ENCODE data around the gene PAIP1.

PAIP1 gene

GRCh38 chr5:43483298-43484105, 73.4 kb downstream of the PAIP1 start, which contains the start of gene TMEM267:
Gene TMEM267 (minus strand): TSS chr5:43483865. CDS start chr5:43453969, 29,896 bp downstream.
- DNase-seq (ENCODE audit: low read depth): peak; percentile 96
- TF ChIP-seq CTCF (IDR thresholded peaks at IDR 0.05; ENCODE audit: insufficient read depth, low read depth, low read length, missing control alignments): no peak
- peak within 1 kb of the TSS; percentile 83 for H3K4me3 ChIP-seq (ENCODE audit: low read depth, low read length)

- TF ChIP-seq CTCF (IDR thresholded peaks at IDR 0.05; ENCODE audit: insufficient read depth, low read depth, low read length, missing control alignments): no peak
- H3K4me3 ChIP-seq (ENCODE audit: low read depth, low read length): peak overlapping the region; percentile 83
- no peak for DNase-seq (ENCODE audit: low read depth)
Observed at GRCh38 chr5:43482490-43483297, 74.2 kb downstream of the PAIP1 start.
